C4-2B (cell line): ENCODE measurements around the gene WBP2.
A peak's percentile ranks its signal among the peaks of the same experiment; 100 is the strongest.

Source experiments
- H3K27ac ChIP-seq: fragments of 450-650 bp; 2 replicates; pipeline ENCODE4 v1.5.1; 2017
- CTCF ChIP-seq: fragments of 450-650 bp; conservative IDR thresholded peaks from 2 replicates; pipeline ENCODE4 v1.5.1; 2017; ENCODE audit warnings: mild to moderate bottlenecking
- ZFX ChIP-seq: fragments of 450-650 bp; IDR thresholded peaks from 2 replicates; pipeline ENCODE4 v1.6.1; 2017

Gene WBP2

GRCh38 chr17:75831032-75831571 is 24.0 kb downstream of the WBP2 start:
- TF ChIP-seq ZFX (no peak), CTCF (no peak)
- no peak overlapping the region for H3K27ac ChIP-seq

- TF ChIP-seq ZFX (no peak), CTCF (no peak; the same call in 1 of the 2 replicates)
- no peak overlapping the region for H3K27ac ChIP-seq
Measured at GRCh38 chr17:75830164-75831031, 24.7 kb downstream of the WBP2 start.

- H3K27ac ChIP-seq, result no peak overlapping the region
- TF ChIP-seq CTCF (no peak), ZFX (no peak)
Measured at GRCh38 chr17:75829747-75830146, 25.4 kb downstream of the WBP2 start.

GRCh38 chr17:75828741-75829140 is 26.4 kb downstream of the WBP2 start:
- TF ChIP-seq ZFX (no peak), CTCF (no peak)
- H3K27ac ChIP-seq, result no peak overlapping the region

GRCh38 chr17:75828076-75828400 is 27.1 kb downstream of the WBP2 start:
- H3K27ac ChIP-seq, result no peak overlapping the region

GRCh38 chr17:75827308-75828075 is 27.6 kb downstream of the WBP2 start:
- no peak overlapping the region for H3K27ac ChIP-seq
- TF ChIP-seq ZFX (no peak), CTCF (peak; percentile 76)

More at GRCh38 chr17:75828076-75828400, 27.1 kb downstream of the WBP2 start:
- TF ChIP-seq ZFX, result no peak
- TF ChIP-seq CTCF, result no peak
